ENCODE measurements around the gene ZSWIM6.

ZSWIM6 gene

DNA sequence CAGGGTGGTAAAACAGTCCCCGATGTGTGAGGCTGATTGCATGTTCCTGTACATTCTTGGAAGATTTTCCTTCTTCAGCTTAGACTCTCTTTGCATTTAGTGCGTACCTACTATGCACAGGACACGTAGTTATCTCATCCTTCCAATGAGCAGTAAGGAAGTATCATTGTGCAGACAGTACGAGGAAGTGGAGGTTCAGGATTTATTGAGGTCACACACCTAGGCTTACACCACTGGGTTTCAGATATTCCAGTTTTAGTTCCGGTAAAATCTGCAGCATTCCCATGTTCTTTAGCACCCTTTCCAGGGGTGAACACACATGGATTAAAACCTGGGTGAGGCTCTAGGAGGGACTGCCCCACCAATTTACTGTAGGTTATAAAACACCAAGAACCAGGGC is 238.7 kb downstream of the ZSWIM6 start:
- no peak for DNase-seq

DNA sequence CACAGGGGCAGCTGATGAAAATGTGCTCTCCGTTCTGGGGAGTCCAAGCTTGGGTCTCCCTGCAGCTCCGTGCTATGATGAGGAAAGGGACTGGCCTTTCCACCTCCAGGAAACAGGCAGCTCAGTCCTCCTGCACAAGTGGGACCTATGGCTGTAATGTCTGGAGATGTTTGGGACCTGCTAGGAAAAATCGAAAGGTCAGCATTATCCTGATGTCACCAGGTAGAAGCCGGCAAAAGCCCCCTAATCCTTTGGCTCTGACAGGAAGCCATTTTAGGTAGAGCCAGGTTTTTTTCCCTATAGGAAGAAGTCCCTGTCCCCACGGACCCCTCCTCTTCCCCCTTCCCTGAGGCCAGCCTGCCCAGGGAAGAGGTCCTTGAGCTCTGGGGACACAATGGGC is 240.9 kb downstream of the ZSWIM6 start:
- DNase-seq: no peak

DNA sequence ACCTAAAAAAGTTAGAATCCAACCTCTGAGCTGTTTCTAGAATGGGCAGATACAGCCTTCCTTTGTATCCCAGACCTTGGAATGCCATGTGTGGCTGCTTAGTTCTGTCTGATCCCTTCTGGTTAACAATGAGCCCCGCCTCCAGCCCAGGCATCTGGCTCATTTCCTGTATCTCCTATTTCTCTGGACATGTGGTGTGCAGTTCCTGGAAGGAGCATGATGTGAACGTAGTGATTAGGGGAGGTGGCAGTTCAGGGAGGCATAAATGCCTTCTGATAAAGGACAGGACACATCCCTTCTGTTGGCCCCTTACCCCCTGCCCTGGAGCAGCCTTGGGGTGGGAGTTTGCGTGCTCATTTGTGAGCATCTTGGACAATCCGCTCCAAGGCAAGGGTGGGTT is 243.0 kb downstream of the ZSWIM6 start:
- DNase-seq: no peak

DNA sequence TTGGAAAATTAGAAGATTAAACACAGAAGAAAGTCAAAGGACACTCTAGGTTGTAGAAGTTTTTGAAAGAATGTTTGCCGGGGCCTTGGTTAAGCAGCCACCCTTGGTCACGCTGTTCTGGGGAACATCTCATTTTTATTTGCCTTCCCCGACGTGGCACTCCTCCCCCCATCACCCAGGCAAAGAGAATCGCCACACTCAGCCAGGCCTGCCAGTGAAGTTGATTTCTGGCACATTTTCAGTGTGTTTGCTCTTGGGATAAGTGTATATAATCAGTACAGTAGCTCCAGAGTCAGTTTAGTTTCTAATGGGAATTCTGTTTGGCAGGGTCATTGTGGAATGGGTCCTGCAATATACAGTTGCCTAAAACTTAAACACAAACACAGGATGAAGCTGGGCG is 243.5 kb downstream of the ZSWIM6 start:
- DNase-seq: no peak

- DNase-seq: no peak
Measured at GRCh38 chr5:61576556-61576955, 244.5 kb downstream of the ZSWIM6 start.

DNA sequence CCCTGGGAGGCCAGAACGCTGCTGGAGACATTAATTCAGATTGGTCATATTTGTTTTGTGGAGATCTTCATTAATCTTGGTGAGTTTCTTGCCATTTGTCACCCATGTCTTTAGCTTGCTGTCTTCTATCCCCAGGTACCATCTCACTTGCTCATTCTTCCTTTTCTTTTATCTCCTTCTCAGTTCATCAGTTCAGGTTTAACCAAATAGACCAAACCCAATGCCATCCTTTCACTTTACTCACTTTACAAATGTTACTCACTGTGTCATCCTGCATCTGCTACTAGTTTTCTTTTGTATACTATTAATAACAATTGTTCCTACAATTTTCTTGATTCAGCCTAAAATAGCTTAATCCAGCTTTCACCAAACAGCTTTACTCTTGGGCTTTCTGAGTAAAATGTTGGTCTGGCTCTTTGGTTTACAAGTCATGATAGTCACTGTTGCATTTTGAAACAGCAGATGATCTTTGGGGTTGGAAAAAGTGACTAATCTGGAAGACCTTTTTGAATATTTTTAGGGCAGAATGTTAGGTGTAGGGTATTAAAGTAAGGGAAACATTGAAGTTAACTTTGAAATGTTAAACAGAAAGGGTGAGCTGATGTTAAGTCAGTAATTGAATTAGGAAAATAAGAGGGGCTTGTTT is 246.9 kb downstream of the ZSWIM6 start:
- no peak for DNase-seq

- DNase-seq: no peak
Measured at GRCh38 chr5:61582205-61582820, 250.3 kb downstream of the ZSWIM6 start.

DNA sequence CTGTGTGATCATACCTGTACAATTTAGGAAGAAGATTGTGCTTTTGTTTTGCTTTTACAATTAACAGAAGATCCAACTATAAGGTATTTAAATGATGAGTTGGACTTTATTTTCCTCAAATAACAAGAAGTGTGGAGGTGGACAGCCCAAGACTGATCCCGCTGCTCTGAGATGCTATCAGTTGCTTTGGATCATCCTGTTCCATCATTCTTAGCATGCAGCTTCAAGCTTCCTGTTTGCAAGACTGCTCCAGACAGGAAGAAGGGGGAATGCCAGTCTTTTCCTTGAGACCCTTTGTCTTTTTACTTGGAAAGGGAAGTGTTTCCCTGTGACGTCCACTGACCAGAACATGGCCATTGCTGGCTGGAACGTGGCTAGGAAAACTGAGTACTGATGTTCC is 250.8 kb downstream of the ZSWIM6 start:
- DNase-seq: no peak

GRCh38 chr5:61586096-61587084 is 254.3 kb downstream of the ZSWIM6 start:
- no peak for DNase-seq

- DNase-seq: no peak
Measured at GRCh38 chr5:61587125-61587524, 255.1 kb downstream of the ZSWIM6 start.

GRCh38 chr5:61588216-61588615 is 256.2 kb downstream of the ZSWIM6 start:
- DNase-seq: no peak

GRCh38 chr5:61589946-61590345 is 257.9 kb downstream of the ZSWIM6 start:
- DNase-seq: no peak

DNA sequence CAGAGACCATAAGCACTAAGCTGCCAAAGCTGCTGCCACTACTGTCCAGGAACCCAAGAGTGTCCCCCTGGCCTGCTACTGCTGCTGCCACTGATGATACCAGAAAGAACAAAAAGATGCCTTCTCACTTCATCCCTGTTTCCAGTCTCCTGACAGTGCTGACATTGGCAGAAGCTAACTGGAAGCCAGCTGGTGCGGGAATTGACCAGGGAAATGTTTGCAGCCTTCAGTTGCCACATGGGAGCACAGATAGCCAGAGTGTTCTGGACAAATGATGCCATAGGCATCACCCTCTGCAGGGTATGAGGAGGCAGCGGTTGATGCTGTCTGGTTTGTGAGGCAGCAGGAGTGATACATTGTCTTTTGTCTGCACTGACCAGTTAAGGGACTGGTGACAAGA is 258.4 kb downstream of the ZSWIM6 start:
- DNase-seq: no peak

DNA sequence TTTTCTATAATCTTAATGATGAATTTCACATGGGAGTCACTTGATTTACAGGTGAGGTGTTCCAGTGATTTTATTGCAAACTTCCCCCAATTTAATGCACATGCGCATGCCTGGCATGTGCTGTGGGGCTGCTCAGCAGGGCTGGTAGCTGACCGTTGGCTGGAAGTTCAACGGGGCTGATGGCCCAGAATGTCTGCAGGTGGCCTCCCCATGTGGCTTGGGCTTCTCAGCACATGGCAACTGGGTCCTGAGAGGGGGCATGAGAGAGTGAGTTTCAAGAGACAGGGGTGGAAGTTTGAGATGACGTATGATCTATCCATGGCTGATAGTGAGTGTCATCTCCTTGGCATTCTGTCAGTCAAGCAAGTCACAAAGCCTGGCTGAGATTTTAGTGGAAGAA is 259.8 kb downstream of the ZSWIM6 start:
- no peak for DNase-seq

- DNase-seq: no peak
Measured at GRCh38 chr5:61595426-61595825, 263.4 kb downstream of the ZSWIM6 start.
